ENCODE results near the gene ITSN1.

DNA sequence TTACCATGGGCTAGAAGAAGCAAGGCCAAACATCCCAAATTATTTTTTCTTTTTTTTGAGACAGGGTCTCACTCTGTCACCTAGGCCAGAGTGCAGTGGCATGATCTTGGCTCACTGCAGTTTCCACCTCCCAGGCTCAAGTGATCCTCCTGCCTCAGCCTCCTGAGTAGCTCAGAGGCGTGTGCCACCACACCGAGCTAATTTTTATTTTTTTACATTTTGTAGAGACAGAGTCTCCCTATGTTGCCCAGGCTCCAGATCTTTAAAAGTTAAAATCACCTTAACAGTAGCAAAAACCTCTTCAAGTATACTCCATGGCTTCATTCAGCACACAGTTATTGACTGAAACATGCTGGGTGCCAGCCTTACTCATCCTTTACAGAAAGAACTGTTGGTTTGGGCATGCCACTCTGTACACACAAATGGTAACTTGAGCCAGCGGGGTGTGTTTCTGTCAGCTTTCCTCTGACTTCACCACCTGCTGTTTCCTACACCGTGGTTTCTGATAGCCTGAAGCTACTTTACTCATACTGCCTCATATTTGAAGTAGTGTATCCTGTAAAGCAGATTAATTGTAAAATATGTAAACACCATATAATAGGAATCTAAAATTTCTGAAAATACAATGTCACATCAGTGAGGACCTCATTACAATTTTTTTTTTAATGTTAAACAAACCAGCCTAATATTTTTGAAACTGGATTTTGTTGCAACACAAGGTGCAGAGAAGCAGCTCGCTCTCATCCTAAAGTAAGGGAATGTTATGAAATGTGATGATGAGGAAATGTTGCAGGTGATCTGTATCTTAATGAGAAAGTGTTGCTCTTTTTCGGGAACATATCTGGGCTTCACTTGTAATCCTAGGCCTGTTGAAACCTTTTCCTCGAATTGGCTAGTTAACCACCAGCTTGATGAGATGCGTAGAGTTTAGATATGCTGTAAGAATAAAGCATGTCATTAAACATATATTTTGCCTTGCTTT, 159.4 kb downstream of the ITSN1 start:
- TF ChIP-seq TCF4 (CRISPR knock-in tag; IDR thresholded peaks at IDR 0.05; ENCODE audit: borderline replicate concordance), result no peak
- no peak for TF ChIP-seq ZFP3 (CRISPR knock-in tag; IDR thresholded peaks at IDR 0.05)
- TF ChIP-seq ZC3H10 (CRISPR knock-in tag; IDR thresholded peaks at IDR 0.05), result no peak
- TF ChIP-seq, protein P1, sequence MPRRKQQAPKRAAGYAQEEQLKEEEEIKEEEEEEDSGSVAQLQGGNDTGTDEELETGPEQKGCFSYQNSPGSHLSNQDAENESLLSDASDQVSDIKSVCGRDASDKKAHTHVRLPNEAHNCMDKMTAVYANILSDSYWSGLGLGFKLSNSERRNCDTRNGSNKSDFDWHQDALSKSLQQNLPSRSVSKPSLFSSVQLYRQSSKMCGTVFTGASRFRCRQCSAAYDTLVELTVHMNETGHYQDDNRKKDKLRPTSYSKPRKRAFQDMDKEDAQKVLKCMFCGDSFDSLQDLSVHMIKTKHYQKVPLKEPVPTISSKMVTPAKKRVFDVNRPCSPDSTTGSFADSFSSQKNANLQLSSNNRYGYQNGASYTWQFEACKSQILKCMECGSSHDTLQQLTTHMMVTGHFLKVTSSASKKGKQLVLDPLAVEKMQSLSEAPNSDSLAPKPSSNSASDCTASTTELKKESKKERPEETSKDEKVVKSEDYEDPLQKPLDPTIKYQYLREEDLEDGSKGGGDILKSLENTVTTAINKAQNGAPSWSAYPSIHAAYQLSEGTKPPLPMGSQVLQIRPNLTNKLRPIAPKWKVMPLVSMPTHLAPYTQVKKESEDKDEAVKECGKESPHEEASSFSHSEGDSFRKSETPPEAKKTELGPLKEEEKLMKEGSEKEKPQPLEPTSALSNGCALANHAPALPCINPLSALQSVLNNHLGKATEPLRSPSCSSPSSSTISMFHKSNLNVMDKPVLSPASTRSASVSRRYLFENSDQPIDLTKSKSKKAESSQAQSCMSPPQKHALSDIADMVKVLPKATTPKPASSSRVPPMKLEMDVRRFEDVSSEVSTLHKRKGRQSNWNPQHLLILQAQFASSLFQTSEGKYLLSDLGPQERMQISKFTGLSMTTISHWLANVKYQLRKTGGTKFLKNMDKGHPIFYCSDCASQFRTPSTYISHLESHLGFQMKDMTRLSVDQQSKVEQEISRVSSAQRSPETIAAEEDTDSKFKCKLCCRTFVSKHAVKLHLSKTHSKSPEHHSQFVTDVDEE (CRISPR knock-in tag; IDR thresholded peaks at IDR 0.05), result no peak
- TF ChIP-seq, protein P2, sequence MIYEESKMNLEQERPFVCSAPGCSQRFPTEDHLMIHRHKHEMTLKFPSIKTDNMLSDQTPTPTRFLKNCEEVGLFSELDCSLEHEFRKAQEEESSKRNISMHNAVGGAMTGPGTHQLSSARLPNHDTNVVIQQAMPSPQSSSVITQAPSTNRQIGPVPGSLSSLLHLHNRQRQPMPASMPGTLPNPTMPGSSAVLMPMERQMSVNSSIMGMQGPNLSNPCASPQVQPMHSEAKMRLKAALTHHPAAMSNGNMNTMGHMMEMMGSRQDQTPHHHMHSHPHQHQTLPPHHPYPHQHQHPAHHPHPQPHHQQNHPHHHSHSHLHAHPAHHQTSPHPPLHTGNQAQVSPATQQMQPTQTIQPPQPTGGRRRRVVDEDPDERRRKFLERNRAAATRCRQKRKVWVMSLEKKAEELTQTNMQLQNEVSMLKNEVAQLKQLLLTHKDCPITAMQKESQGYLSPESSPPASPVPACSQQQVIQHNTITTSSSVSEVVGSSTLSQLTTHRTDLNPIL (CRISPR knock-in tag; IDR thresholded peaks at IDR 0.05; ENCODE audit: low read depth), result no peak
- no peak for TF ChIP-seq SNAI2 (CRISPR knock-in tag; IDR thresholded peaks at IDR 0.05)
- TF ChIP-seq ZNF8 (CRISPR knock-in tag; IDR thresholded peaks at IDR 0.05), result no peak
